ENCODE measurements around the gene CRYBB1.

The CRYBB1 gene

DNA sequence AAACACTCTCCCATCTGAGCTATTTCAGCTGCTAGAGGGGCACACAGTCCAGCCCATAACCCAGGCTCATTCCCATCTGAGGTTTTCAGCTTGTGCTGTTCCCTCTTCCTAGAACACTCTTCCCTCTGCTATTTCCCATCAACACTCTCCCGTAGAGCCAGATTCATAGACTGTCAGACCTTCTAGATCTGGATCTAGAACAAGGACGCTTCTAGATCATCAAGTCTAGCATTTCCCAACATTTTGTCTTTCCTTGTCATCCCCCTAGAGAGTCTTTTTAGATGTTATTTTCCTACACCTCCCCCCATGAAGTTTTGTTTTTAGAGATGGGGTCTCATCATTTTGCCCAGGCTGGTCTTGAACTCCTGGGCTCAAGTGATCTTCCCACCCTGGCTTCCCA is 17.3 kb upstream of the CRYBB1 start:
- TF ChIP-seq, protein P1, sequence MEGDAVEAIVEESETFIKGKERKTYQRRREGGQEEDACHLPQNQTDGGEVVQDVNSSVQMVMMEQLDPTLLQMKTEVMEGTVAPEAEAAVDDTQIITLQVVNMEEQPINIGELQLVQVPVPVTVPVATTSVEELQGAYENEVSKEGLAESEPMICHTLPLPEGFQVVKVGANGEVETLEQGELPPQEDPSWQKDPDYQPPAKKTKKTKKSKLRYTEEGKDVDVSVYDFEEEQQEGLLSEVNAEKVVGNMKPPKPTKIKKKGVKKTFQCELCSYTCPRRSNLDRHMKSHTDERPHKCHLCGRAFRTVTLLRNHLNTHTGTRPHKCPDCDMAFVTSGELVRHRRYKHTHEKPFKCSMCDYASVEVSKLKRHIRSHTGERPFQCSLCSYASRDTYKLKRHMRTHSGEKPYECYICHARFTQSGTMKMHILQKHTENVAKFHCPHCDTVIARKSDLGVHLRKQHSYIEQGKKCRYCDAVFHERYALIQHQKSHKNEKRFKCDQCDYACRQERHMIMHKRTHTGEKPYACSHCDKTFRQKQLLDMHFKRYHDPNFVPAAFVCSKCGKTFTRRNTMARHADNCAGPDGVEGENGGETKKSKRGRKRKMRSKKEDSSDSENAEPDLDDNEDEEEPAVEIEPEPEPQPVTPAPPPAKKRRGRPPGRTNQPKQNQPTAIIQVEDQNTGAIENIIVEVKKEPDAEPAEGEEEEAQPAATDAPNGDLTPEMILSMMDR (IDR thresholded peaks at IDR 0.05; ENCODE audit: low read depth, low read length) = no peak
- H3K4me3 ChIP-seq (ENCODE audit: low read depth, low read length) = no peak overlapping the region

- no peak overlapping the region for H3K4me3 ChIP-seq (ENCODE audit: low read depth, low read length)
- TF ChIP-seq, protein P1 (IDR thresholded peaks at IDR 0.05; ENCODE audit: low read depth, low read length) = no peak
These were observed 16.4 kb upstream of the CRYBB1 start for GRCh38 chr22:26634189-26634588.

DNA sequence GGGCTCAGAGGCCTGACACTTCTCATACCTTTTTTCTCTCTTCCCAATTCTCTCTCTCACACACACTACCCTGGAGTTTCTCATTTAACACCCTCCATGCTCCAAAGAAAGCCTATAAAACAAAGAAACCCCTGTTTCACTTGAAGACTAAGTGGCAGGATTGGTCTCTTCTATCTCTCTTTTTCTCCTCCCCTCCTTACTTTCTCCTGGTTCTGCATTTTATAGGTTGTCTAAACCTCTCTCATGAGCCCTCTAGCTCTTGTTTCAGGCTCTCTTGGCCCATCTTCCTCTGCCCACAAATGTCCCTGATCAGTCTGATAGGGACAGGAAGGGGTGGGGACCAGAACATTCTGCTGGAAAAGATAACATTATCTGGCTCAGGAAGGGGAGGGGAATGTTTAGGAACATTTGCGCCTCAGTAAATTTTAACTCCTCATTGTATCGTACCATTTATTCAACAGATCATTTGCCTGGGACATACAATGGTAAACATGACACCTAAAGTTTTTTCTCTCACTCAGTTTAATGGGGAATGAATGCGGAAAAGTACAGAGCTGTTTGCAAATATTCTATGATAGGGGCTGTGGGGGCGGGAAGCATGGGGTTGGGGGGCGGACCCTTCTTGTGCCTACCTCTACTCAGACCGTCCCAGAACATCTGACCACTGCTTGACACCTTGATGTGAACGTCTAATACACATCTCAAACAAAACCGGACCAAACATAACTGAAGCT is 14.8 kb upstream of the CRYBB1 start:
- TF ChIP-seq, protein P1 (IDR thresholded peaks at IDR 0.05; ENCODE audit: low read depth, low read length) = no peak
- H3K4me3 ChIP-seq (ENCODE audit: low read depth, low read length) = no peak overlapping the region

DNA sequence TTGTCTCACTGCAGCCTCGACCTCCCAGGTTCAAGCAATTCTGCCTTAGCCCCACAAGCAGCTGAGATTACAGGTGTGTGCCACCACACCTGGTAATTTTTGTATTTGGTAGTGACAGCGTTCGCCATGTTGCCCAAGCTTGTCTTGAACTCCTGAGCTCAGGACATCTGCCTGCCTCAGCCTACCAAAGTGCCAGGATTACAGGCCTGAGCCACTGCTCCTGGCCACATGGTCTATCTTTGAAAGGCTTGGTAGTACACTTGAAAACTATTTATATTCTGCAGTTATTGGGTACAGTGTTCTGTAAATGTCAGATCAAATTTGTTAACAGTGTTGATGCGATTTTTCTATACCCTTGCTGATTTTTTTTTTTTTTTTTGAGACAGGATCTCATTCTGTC is 13.5 kb upstream of the CRYBB1 start:
- H3K4me3 ChIP-seq (ENCODE audit: low read depth, low read length) = no peak overlapping the region
- TF ChIP-seq, protein P1 (IDR thresholded peaks at IDR 0.05; ENCODE audit: low read depth, low read length) = no peak

DNA sequence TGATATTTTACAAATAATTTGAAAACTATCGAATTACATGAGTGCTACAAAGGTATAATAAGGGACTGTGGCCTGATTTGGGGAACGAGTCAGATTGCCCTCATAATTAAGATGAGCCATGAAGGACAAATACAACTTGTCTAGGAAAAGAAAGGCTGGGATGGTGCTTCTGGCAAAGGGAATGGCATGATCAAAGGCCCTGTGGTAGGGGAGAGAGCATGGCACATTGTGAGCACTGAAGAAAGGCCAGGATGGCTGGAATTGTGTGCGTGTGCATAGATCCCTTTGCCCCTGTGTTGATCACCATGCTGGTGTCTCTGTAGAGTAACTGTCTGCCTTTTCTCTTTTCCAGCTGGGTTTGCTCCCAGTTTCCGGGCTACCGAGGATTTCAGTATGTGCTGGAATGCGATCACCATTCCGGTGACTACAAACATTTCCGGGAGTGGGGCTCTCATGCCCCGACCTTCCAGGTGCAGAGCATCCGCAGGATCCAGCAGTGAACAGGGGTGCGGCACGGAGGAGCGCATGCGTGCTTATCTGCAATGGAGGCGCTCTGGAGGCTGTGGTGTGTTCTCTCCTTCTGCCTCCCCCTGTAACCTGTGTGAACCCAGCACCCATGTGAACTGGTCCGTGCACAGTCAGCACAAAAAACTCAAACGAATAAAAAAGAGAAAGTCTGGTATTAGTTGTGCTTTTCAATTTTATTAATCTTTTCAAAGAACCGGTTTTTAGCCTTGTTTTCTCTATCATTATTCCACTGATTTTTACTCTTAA is 12.3 kb upstream of the CRYBB1 start:
- H3K4me3 ChIP-seq (ENCODE audit: low read depth, low read length) = no peak overlapping the region
- TF ChIP-seq, protein P1 (IDR thresholded peaks at IDR 0.05; ENCODE audit: low read depth, low read length) = no peak

DNA sequence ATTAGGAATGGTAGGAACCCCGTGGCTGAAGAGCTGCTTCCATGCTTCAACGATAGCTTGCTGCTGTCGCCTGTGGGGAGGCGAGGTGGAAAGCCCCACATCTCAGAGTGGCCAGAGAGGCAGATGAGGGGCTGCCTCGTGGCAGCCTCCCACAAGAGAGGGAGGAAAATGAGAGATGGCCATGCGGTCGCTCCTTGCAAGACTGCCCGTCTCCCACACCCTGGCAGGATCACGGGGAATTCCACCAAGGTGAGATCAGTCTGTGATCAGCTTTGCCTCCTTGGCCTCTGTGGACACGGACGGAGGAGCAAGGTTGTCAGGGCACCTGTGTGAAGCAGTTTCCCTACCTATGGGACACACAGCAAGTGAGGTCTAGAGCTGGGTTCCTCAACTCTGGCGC is 7.0 kb upstream of the CRYBB1 start:
- TF ChIP-seq, protein P1 (IDR thresholded peaks at IDR 0.05; ENCODE audit: low read depth, low read length) = no peak
- no peak overlapping the region for H3K4me3 ChIP-seq (ENCODE audit: low read depth, low read length)

GRCh38 chr22:26623984-26624383 is 6.2 kb upstream of the CRYBB1 start:
- H3K4me3 ChIP-seq (ENCODE audit: low read depth, low read length) = no peak overlapping the region
- TF ChIP-seq, protein P1 (IDR thresholded peaks at IDR 0.05; ENCODE audit: low read depth, low read length) = no peak

All from WI38 (cell line).